Ishikawa (cell line): ENCODE data around the gene DDX47.

Source experiments
- CEBPB ChIP-seq: IDR thresholded peaks from 2 replicates; pipeline ENCODE4 v1.6.1; 2012
- CREB1 ChIP-seq: IDR thresholded peaks from 2 replicates; pipeline ENCODE4 v1.6.1; 2012; ENCODE audit warnings: low read depth
- EGR1 ChIP-seq: IDR thresholded peaks from 2 replicates; pipeline ENCODE4 v1.6.1; 2012
- EP300 ChIP-seq: IDR thresholded peaks from 2 replicates; pipeline ENCODE4 v1.6.1; 2012; ENCODE audit warnings: borderline replicate concordance
- NFIC ChIP-seq: IDR thresholded peaks from 2 replicates; pipeline ENCODE4 v1.6.1; 2012
- RAD21 ChIP-seq: IDR thresholded peaks from 2 replicates; pipeline ENCODE4 v1.6.1; 2012; ENCODE audit warnings: low read depth
- TAF1 ChIP-seq: IDR thresholded peaks from 2 replicates; pipeline ENCODE4 v1.6.1; 2012; ENCODE audit warnings: low read depth, mild to moderate bottlenecking
- TCF12 ChIP-seq: IDR thresholded peaks from 2 replicates; pipeline ENCODE4 v1.6.1; 2012; ENCODE audit warnings: low read depth
- TEAD4 ChIP-seq: IDR thresholded peaks from 2 replicates; pipeline ENCODE4 v1.6.1; 2012
- YY1 ChIP-seq: IDR thresholded peaks from 2 replicates; pipeline ENCODE4 v1.6.1; 2012; ENCODE audit warnings: low read depth
- ZBTB7A ChIP-seq: IDR thresholded peaks from 2 replicates; pipeline ENCODE4 v1.6.1; 2012; ENCODE audit warnings: low read depth
- TF ChIP-seq, protein P1 (sequence below): IDR thresholded peaks from 2 replicates; pipeline ENCODE4 v1.6.1; 2012; ENCODE audit warnings: low read depth, mild to moderate bottlenecking
- TF ChIP-seq, protein P2 (sequence below): IDR thresholded peaks from 2 replicates; pipeline ENCODE4 v1.6.1; 2012
- TF ChIP-seq, protein P3 (sequence below): IDR thresholded peaks from 2 replicates; pipeline ENCODE4 v1.6.1; 2012

DNA sequence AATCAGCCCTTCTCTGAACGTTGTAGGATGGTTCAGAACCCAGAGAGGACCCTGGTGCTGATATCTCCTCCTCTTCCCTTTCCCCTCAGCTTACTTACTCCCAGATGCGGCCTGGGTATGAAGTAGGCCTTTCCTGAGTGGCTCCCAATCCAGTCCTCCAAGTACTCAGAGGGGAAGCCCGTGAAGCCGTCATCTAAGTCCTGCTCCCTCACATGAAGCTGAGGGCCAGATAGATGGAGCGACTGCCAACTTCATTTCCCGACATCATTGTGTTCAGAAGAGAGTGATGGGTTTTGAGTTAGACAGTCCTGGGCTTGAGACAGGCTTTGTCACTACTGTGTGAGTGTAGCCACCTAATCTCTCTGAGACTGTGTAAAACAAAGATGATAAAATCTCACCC is 25.0 kb upstream of the DDX47 start:
- TF ChIP-seq, protein P1, sequence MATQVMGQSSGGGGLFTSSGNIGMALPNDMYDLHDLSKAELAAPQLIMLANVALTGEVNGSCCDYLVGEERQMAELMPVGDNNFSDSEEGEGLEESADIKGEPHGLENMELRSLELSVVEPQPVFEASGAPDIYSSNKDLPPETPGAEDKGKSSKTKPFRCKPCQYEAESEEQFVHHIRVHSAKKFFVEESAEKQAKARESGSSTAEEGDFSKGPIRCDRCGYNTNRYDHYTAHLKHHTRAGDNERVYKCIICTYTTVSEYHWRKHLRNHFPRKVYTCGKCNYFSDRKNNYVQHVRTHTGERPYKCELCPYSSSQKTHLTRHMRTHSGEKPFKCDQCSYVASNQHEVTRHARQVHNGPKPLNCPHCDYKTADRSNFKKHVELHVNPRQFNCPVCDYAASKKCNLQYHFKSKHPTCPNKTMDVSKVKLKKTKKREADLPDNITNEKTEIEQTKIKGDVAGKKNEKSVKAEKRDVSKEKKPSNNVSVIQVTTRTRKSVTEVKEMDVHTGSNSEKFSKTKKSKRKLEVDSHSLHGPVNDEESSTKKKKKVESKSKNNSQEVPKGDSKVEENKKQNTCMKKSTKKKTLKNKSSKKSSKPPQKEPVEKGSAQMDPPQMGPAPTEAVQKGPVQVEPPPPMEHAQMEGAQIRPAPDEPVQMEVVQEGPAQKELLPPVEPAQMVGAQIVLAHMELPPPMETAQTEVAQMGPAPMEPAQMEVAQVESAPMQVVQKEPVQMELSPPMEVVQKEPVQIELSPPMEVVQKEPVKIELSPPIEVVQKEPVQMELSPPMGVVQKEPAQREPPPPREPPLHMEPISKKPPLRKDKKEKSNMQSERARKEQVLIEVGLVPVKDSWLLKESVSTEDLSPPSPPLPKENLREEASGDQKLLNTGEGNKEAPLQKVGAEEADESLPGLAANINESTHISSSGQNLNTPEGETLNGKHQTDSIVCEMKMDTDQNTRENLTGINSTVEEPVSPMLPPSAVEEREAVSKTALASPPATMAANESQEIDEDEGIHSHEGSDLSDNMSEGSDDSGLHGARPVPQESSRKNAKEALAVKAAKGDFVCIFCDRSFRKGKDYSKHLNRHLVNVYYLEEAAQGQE, result no peak
- TF ChIP-seq NFIC (no peak), EP300 (no peak), YY1 (no peak), CEBPB (no peak), TCF12 (no peak), EGR1 (no peak), CREB1 (no peak), RAD21 (no peak), TEAD4 (no peak), ZBTB7A (no peak), TAF1 (no peak)
- TF ChIP-seq, protein P2, sequence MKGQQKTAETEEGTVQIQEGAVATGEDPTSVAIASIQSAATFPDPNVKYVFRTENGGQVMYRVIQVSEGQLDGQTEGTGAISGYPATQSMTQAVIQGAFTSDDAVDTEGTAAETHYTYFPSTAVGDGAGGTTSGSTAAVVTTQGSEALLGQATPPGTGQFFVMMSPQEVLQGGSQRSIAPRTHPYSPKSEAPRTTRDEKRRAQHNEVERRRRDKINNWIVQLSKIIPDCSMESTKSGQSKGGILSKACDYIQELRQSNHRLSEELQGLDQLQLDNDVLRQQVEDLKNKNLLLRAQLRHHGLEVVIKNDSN, result no peak
- TF ChIP-seq, protein P3, sequence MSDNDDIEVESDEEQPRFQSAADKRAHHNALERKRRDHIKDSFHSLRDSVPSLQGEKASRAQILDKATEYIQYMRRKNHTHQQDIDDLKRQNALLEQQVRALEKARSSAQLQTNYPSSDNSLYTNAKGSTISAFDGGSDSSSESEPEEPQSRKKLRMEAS, result no peak
